ENCODE results near the gene ADAMTS8.

The ADAMTS8 gene, protein sequence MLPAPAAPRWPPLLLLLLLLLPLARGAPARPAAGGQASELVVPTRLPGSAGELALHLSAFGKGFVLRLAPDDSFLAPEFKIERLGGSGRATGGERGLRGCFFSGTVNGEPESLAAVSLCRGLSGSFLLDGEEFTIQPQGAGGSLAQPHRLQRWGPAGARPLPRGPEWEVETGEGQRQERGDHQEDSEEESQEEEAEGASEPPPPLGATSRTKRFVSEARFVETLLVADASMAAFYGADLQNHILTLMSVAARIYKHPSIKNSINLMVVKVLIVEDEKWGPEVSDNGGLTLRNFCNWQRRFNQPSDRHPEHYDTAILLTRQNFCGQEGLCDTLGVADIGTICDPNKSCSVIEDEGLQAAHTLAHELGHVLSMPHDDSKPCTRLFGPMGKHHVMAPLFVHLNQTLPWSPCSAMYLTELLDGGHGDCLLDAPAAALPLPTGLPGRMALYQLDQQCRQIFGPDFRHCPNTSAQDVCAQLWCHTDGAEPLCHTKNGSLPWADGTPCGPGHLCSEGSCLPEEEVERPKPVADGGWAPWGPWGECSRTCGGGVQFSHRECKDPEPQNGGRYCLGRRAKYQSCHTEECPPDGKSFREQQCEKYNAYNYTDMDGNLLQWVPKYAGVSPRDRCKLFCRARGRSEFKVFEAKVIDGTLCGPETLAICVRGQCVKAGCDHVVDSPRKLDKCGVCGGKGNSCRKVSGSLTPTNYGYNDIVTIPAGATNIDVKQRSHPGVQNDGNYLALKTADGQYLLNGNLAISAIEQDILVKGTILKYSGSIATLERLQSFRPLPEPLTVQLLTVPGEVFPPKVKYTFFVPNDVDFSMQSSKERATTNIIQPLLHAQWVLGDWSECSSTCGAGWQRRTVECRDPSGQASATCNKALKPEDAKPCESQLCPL

DNA sequence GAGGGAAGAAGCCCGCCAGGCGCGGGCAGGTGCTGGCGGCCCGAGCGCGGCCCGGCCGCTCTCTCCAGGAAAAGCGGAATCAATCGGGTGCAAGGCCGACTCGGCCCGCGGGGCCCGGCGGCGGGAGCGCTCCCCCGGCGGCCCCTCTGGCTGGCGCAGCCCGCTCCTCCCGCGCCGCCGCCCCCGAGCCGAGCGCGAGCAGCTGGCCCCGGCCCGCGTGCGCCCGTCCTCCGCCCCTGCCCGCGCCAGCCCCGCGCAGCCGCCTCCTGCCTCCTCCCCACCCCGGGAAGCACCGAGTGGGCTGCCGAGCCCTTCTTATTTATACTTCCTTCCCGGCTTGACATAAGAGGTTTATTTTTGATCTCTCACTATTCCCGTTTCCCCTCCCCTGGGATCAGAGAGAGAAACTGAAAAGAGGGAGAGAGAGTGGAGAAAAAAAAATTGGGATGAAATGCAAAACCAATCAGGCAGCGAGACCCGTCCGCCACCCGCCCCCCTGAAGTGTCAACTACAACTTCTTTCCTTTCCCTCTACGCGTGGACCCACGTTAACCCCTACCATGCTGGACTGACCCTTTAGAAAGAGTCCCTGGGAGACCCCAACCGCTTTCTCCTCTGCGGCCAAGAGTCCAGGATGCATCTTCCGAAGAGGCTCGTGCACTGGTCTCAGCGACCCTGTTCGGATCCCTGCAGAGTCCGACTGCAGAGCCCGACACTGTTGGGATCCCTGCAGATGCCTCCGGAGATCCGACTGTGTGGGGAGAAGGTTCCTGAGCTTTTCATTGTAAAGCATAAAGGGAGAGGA, at the start of gene ADAMTS8:
Gene ADAMTS8 (minus strand): TSS at position 294 of the 804 bp plus-strand sequence. CDS start 323 bp downstream, outside the sequence.
- DNase-seq (ENCODE audit: low read depth) = no peak

DNA sequence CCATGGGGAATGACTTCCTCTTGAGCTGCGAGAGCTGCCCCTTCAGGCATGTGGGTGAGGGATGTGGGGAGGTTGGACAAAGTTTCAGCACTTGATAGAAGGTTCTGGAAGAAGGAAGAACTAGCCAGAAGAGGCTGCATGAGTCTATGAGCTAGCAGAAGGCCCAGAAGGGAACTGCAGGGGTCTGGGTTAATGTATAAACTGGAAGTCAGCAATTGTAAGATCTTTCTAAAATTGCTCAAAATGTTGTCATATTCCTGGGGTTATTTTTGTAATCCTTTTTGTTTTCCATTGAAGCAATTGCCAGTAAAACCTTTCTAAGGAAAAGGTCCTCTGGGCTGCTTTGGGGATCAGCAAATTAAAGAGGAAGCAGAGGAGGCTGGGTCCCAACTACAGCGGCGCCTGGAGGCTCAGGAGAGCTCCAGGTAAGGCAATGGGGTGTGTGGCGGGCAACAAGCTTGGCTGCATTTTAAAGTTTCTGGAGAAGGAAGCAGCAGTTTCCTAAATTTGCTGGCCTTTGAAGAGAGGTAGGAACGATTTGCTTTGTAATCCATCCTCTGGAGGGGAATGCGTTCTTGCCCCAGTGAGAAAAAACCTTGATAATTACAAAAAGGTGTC, 49.3 kb upstream of the ADAMTS8 start:
- DNase-seq (ENCODE audit: low read depth) = no peak

DNA sequence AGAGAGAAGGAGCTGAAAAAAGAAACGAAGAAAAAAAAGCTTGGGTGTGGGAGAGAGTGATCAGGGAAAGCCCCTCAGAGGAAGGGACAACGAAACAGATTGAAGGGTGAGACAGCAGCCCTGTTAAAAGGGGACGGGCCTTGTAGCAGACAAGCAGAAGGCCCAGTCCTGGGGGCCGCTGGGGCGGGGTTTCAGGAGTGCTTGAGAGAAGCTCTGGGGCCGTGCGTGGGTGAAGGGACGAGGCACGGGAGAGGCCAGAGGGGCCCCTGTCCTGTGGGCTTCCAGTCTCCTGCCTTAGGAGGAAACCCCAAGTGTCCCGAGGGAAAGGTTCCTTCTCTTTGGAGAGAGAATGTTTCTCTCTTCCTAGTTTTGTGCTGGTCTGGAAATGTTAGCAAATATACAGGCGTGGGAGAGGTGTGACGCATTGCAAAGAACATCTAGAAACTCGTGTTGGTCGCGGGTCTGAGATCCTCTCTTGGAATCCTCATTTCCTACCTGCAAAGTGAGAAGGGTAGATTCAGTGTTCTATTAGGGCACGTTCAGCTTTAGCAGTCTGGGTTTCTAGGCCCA, 48.6 kb upstream of the ADAMTS8 start:
- no peak for DNase-seq (ENCODE audit: low read depth)

DNA sequence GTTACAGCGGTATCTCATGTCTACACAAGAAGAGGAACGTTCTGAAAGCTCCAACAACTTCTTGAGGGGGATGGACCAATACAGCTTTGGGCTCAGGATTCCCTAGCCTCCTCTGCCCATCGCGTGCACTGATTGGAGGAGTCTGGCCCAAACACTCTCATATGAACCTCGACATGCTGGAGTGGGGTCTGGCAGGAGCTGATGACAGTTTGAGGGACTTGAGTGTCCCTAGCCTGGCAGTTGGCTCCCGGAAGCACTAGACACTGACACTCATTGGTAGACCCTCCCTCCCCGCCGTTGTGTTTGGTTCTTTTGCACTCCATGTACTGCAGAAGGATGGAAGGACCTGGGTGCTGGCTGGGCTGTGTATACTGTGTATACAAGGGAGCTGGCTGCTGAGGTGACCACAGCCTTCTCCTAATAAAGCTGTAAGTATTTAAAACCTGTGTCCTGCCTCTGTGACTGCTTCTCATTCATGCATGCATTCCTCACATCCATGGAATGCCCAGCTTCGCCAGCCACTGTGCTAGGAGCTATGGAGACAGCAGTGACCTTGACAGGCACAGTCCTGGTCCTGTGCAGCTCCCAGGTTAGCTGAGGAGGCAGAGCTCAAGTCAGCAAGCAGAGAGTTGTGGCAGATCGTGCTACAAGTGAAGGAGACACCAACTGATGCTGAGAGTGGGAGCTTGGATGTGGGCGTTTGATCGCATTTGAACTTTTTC, 48.0 kb upstream of the ADAMTS8 start:
- DNase-seq (ENCODE audit: low read depth) = no peak

DNA sequence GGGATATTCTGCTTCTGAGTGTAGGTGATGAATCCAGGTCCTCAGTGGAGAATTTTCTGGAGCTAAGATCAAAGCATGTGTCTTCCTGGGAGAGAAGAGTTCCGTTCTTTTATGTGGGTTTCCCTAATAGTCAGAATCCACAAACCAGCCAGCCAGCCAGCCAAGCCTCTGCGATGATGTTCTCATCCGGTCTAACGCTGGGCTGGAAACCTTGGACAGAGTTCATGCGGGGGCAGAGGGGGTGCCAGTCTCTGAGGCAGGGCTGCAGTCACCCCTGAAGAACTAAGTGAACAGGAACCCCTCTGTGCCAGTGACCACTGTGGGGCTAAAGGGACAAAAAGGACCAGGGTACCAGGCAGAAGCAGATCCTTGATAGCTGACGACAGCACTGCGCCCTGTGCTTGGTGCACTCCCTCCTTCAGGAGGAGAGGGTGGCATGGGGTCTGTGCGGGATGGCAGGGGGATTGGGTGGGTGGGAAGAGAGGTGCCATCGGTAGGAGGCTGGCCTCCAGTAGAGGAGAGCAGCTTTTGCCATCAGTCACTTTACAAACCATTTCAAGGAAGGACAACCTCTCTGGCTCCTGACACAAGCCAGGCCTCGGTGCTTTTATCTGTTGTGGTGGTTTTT, 47.1 kb upstream of the ADAMTS8 start:
- DNase-seq (ENCODE audit: low read depth) = no peak

DNA sequence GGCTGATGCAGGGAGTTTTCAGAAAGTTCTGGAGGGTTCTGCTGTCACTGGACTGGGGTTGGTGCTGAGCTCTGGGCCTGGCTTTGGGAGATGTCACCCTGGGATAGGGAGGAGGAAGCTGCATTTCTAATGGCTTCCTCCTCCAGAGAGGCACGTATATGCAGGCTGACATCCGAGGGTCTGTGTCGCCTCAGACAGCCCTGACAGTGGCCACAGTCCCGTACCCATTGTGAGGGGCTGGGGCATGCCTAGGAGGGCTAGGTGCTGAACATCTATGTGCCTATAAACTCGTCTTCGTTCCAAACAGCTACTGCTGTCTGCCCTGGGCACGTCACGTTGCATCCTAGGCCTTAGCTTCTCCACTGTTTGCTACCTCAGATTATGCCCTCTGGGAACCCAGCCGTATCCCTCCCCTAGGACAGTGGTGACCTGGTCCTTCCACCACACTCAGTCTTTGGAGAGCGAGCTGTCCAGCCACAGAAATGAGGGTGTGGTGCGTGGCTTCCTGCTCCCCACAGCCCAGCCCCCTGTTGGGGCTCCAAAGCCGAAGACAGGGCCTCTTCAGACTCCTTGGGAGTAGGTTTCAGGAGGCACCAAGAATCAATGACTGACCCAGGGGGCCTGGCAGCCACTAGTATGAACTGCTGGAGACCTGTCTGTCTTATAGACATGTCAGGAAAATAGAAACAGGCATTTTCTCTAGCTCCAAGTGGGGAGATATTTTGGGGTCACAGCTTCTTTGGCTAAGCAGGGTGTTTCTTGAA, 46.4 kb upstream of the ADAMTS8 start:
- DNase-seq (ENCODE audit: low read depth) = no peak

DNA sequence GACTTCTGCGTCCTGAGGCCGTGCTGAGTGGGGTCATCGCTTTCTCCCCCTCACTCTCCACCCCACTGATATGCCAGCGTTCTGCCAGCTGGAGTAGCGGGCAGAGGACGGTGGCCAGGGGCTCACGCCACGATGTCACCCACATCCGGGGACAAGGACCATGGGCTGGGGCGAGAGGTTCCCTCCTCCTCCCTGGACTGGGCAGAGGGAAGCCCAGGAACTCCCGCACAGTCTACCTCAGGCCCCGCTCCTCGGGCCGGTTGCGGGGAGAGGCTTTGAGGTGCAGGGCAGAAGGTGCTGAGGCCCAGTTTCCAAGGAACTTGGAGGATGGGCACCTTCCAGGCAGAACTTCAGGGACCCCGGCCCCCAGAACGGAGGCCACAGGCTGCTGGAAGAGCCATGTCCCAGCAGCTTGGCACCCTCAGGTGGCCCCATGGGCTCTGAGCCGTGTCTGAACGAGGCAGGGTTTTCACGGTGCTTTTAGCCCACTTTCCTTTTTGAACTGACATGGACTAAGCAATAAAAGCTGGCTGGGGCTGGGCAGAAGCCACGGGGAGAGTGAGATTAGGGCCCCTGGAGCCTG, 45.5 kb upstream of the ADAMTS8 start:
- DNase-seq (ENCODE audit: low read depth) = no peak

DNA sequence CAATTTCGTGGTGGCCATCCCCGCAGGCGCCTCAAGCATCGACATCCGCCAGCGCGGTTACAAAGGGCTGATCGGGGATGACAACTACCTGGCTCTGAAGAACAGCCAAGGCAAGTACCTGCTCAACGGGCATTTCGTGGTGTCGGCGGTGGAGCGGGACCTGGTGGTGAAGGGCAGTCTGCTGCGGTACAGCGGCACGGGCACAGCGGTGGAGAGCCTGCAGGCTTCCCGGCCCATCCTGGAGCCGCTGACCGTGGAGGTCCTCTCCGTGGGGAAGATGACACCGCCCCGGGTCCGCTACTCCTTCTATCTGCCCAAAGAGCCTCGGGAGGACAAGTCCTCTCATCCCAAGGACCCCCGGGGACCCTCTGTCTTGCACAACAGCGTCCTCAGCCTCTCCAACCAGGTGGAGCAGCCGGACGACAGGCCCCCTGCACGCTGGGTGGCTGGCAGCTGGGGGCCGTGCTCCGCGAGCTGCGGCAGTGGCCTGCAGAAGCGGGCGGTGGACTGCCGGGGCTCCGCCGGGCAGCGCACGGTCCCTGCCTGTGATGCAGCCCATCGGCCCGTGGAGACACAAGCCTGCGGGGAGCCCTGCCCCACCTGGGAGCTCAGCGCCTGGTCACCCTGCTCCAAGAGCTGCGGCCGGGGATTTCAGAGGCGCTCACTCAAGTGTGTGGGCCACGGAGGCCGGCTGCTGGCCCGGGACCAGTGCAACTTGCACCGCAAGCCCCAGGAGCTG, 44.8 kb upstream of the ADAMTS8 start:
- no peak for DNase-seq (ENCODE audit: low read depth)

DNA sequence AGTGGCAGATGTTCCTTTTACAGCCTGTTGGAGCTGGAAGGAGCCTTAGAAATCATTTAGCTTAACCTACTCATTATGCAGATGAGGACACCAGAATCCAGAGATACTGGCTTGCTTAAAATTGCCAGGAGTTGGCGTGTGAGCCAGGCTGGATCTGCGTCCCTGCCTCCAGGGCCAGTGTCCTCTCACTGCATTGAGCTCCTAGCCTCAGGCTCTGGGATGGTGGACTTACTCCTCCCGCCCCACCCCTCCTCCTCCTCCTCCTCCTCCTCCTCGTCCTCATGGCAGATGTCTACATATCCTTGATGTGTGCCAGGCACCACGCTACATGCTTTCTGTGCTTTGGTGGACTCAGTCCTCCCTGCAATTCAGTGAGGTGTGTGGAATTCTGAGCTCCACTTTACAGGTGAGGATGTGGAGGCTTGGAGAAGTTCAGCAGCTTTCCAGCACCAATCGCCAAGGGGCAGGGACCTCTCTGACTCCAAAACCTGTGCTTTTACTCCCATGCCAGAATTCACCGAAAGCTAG, 44.1 kb upstream of the ADAMTS8 start:
- DNase-seq (ENCODE audit: low read depth) = no peak

DNA sequence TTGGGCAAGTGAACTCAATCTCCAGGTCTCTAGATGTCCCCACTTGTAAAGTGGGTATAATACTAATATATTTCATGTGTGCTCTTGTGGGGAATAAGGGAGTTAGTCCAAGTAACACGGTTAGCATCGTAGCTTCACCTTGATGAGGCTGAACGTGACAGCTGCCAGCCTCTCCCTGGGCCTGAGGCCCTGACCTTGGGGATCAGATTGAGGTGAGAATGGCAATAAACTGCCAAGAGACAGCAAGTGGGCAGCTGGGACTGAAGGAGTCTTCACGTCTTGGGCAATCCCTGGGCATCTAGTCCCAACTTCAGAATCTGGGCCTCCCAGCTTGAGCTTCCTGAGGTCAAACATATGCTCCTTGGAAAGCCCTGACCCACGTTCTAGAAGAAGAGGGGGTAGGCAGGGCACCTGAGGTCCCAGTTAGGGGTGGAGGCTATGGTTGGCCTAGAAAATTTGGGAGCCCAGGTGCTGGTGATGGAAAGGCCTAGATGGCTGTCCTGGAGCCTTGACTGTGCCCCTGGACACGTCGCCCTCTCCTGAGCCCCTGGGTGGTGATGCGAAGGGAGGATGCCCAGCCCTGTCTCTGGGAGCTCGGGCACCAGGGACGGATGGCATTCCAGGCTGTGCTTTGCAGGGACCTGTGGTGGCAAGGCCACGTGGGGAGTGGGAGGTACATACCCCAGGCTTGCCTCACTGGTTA, 43.5 kb upstream of the ADAMTS8 start:
- no peak for DNase-seq (ENCODE audit: low read depth)

DNA sequence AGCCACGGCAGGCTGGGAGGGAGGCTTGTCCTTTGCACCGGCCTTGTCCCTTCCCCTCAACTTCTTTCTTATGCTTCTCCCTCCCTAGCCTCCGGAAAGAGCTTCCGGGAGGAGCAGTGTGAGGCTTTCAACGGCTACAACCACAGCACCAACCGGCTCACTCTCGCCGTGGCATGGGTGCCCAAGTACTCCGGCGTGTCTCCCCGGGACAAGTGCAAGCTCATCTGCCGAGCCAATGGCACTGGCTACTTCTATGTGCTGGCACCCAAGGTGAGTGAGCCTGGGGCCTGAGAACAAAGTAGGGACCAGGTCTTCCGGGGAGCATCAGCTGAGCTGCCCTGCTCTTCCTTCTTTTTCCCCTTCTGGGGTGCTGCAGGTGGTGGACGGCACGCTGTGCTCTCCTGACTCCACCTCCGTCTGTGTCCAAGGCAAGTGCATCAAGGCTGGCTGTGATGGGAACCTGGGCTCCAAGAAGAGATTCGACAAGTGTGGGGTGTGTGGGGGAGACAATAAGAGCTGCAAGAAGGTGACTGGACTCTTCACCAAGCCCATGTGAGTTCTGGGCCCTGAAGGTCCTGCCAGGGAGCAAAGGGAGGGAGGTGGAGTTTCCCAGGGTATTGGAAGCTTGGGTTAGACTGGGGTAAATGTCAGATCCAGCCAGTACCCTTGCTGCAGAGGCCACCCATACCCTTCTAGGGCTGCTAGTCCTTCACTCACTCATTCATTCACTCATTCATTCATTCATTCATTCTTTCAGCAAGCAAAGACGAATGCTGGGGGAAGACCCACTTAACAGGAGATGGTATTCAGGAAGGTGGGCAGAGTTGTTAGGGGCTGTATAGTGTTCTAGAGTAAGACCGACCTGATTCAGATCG, 42.7 kb upstream of the ADAMTS8 start:
- no peak for DNase-seq (ENCODE audit: low read depth)

DNA sequence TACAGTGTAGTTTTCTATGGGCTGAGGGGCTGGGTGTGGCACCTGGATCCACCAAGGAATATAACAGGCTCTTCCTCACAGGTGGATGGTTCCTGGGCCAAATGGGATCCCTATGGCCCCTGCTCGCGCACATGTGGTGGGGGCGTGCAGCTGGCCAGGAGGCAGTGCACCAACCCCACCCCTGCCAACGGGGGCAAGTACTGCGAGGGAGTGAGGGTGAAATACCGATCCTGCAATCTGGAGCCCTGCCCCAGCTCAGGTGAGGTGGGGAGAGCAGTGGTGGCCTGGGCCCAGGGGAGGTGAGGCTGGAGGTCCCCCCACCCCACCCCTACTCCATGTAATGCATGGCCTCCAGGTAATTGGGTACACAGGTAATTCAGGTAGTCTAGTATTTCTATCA, 40.8 kb upstream of the ADAMTS8 start:
- DNase-seq (ENCODE audit: low read depth) = no peak

DNA sequence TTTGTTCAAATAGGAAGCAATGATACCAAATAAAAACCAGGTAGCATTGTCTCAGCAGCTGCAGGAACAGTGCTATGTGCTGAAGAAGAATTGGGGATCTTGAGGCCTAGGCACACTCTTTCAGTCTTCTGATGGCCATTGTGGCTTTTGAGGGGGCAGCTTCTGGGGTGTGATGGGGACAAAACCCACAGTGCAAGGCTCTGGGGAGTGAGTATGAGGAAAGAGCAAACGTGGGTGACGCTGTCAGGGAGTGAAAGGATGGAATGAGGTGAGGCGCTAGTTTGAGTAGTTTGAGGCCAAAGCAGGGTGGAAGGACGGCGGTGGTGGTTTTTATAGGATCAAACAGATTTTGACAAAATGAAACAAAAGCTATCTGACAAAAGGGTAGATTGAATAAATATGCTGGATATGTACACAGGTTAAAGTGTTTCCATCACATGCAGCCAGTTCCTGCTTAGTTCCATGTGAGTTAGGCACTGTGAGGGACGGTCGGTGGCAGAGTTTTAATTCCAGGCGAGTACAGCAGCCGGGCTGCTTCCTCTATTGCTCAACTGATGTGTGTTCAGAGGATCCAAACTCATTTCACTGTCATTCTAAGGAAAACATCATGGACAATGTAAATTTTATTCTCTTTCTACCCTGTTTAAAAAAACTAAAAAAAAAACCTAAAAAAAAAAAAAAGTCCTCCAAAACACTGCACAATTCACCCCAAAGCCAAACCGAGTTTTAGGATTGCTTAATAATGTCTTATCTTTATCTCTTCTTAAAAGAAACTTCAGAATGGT, 38.9 kb upstream of the ADAMTS8 start:
- no peak for DNase-seq (ENCODE audit: low read depth)

DNA sequence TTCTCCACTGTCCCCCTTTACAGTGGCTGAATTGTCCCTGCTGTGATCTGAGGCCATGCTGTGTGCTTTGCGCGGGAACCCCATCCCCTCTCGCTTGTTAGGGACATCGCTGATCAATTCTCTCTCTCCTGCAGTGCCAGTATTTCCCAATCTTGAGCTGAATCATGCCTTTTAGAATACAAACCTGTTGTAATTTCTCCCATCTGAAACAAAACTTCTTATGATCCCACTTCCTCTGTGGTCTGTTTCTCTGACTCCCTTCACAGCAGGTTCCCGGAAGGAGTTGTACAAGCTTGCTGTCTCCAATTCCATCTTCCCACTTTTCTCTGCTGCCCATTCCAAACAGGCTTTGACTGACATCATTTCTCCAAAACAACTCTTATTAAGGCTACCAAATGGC, 36.9 kb upstream of the ADAMTS8 start:
- DNase-seq (ENCODE audit: low read depth) = no peak

DNA sequence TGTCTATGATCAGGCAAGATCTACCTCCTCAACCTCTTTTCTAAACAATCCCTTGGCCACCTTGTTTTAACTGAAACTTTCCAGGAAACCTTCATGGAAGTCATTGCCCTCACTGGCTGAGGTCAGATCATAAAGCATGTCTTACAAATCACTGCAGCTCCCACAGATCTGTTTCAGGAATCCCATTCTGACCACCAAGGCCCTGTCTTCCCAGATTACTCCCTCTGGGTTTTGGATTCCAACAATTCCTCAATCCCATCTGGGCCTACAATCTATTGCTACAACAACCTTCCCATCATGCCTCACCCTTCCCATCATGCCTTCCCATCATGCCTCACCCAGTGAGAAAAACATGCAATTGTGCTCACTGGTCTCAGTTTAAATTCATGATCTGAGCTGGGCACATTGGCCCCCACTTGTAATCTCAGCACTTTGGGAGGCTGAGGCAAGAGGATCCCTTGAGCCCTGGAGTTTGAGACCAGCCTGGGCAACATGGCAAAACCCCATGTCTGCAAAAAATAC, 35.9 kb upstream of the ADAMTS8 start:
- DNase-seq (ENCODE audit: low read depth) = no peak

DNA sequence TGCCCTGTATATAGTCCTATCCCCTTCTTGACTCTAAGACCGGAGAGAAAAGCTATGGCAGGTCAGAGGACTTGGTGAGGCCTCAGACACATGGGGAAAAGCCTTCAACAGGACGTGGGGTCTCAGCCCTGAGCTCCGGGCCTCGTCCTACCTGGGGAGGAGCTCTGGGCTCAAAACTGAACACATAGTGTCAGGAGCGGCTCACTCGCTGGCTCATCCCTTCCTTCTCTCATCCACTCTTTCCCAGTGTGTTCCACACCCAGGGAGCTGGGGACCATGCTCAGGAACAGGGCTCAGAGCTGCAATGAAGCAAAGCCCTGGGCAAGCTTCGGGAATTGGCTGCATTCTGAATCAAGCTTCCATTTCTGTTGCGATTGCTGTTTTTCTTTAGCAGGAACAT, 34.5 kb upstream of the ADAMTS8 start:
- no peak for DNase-seq (ENCODE audit: low read depth)

All from stromal cell of bone marrow (primary cell).